ENCODE data around the gene LILRA1.
"Not testable (repeated sequence)": the region's sequence is repeated elsewhere in the genome, so short reads cannot be mapped to it uniquely, and the experiment has no call there.

LILRA1 gene

GRCh38 chr19:54578268-54578667, 15.2 kb upstream of the LILRA1 start:
- DNase-seq = not testable (repeated sequence)

GRCh38 chr19:54586397-54586796, 7.0 kb upstream of the LILRA1 start:
- DNase-seq = no peak

GRCh38 chr19:54587026-54587425, 6.4 kb upstream of the LILRA1 start:
- no peak for DNase-seq

GRCh38 chr19:54593931-54594626, 647 bp downstream of the LILRA1 start:
- DNase-seq = not testable (repeated sequence)

GRCh38 chr19:54594737-54595136, 1.3 kb downstream of the LILRA1 start:
- DNase-seq = no peak

- DNase-seq = not testable (repeated sequence)
Observed at GRCh38 chr19:54595680-54596436, 2.4 kb downstream of the LILRA1 start.

- DNase-seq = no peak
Observed at GRCh38 chr19:54600212-54600611, 6.8 kb downstream of the LILRA1 start.

- DNase-seq = no peak
Observed at GRCh38 chr19:54606230-54606629, 12.8 kb downstream of the LILRA1 start.

GRCh38 chr19:54606891-54607784, 13.7 kb downstream of the LILRA1 start:
- no peak for DNase-seq

GRCh38 chr19:54607785-54608150, 14.3 kb downstream of the LILRA1 start:
- no peak for DNase-seq

GRCh38 chr19:54608205-54608604, 14.8 kb downstream of the LILRA1 start:
- no peak for DNase-seq

GRCh38 chr19:54608792-54609191, 15.4 kb downstream of the LILRA1 start:
- no peak for DNase-seq

GRCh38 chr19:54609356-54609791, 15.9 kb downstream of the LILRA1 start:
- DNase-seq = no peak

- no peak for DNase-seq
Observed at GRCh38 chr19:54612428-54612827, 19.0 kb downstream of the LILRA1 start.

- DNase-seq = no peak
Observed at GRCh38 chr19:54614726-54615125, 21.3 kb downstream of the LILRA1 start.

GRCh38 chr19:54616057-54616456, 22.6 kb downstream of the LILRA1 start:
- no peak for DNase-seq

GRCh38 chr19:54616821-54617560, 23.6 kb downstream of the LILRA1 start:
- DNase-seq = no peak

GRCh38 chr19:54620464-54620863, 27.0 kb downstream of the LILRA1 start:
- no peak for DNase-seq

GRCh38 chr19:54622431-54622830, 29.0 kb downstream of the LILRA1 start:
- no peak for DNase-seq

GRCh38 chr19:54624234-54624633, 30.8 kb downstream of the LILRA1 start:
- not testable (repeated sequence) for DNase-seq

- DNase-seq = not testable (repeated sequence)
Observed at GRCh38 chr19:54624934-54625730, 31.7 kb downstream of the LILRA1 start.

- no peak for DNase-seq
Observed at GRCh38 chr19:54626757-54627156, 33.3 kb downstream of the LILRA1 start.
